Activated CD8-positive, alpha-beta T cell treated with anti-CD3 and anti-CD28 coated beads for 36 hours (primary cell): ENCODE results near the gene ICE1. TPM values are rescaled to one million over a fixed set of nuclear protein-coding genes. Genes with fewer than 3 reads are reported as not detected.

Experiments
- ATAC-seq: fragments of 200-7000 bp; cut with Tn5 transposase; one replicate; pipeline ENCODE4 v1.10.0; 2021; ENCODE audit warnings: mild to moderate bottlenecking, moderate library complexity
- CTCF ChIA-PET: fragments of 350-600 bp; sonication (Branson Sonifier 250); formaldehyde crosslinking; loops from one replicate; lab custom pipeline; 2021; ENCODE audit warnings: antibody characterized with exemption; lab: Charles Lee
- POLR2A ChIA-PET: fragments of 350-600 bp; sonication (Branson Sonifier 250); formaldehyde crosslinking; loops from one replicate; lab custom pipeline; 2021; ENCODE audit warnings: antibody characterized with exemption; lab: Charles Lee
- DNase-seq: peaks from one replicate; pipeline ENCODE4 v3.0.0-alpha.2; 2020
- H3K27ac Mint-ChIP-seq: one replicate; pipeline ENCODE4 v1.8.0; 2021; ENCODE audit warnings: mild to moderate bottlenecking, mixed read lengths
- H3K27me3 Mint-ChIP-seq: one replicate; pipeline ENCODE4 v1.8.0; 2021; ENCODE audit warnings: mixed read lengths
- H3K36me3 Mint-ChIP-seq: one replicate; pipeline ENCODE4 v1.8.0; 2021; ENCODE audit warnings: low read depth, mixed read lengths
- H3K4me1 Mint-ChIP-seq: one replicate; pipeline ENCODE4 v1.8.0; 2021; ENCODE audit warnings: low read depth, mixed read lengths
- H3K4me3 Mint-ChIP-seq: one replicate; pipeline ENCODE4 v1.8.0; 2021; ENCODE audit warnings: mild to moderate bottlenecking, moderate library complexity, mixed read lengths
- H3K9me3 Mint-ChIP-seq: one replicate; pipeline ENCODE4 v1.8.0; 2021; ENCODE audit warnings: mixed read lengths
- CTCF ChIP-seq: fragments of 200-600 bp; IDR thresholded peaks from one replicate; pipeline ENCODE4 v1.8.0; 2022; ENCODE audit warnings: antibody characterized with exemption, mild to moderate bottlenecking
- intact Hi-C: fragments of 100-400 bp; cut with micrococcal nuclease; formaldehyde crosslinking; loops from one replicate; pipeline ENCODE4 v1.10.0; 2022
- total RNA-seq, 2 experiments: library from RNA; stranded (reverse); gene quantifications; one replicate each; pipeline ENCODE4 v1.2.3, GENCODE V29; 2021

The ICE1 gene
- total RNA-seq, 2 experiments from 2014 or later, result 29.0 to 29.5 TPM

GRCh38 chr5:5494489-5495402, 72.3 kb downstream of the ICE1 start:
- POLR2A ChIA-PET, result no interaction called here
- intact Hi-C loops, result no loop called here

GRCh38 chr5:5497152-5497788, 74.8 kb downstream of the ICE1 start:
- Mint-ChIP-seq H3K36me3 (no peaks in the 10 kb centered on the region), H3K27me3 (peaks cover 14% of the 10 kb centered on the region), H3K4me1 (peaks cover 12% of the 10 kb centered on the region), H3K9me3 (no peaks in the 10 kb centered on the region), H3K27ac (no peak overlapping the region), H3K4me3 (no peak overlapping the region)
- ChIA-PET CTCF (interaction anchor here (0.6 to 2.2 kb wide), 12 partner anchors 9 to 390 kb away, joined by 3 to 6 read pairs (median 3); no protein-coding TSS in a partner anchor), POLR2A (no interaction called here)
- ATAC-seq, result peak; percentile 48
- TF ChIP-seq CTCF, result peak; percentile 36
- intact Hi-C loops, result no loop called here
- DNase-seq, result peak; percentile 53

More at GRCh38 chr5:5494489-5495402, 72.3 kb downstream of the ICE1 start:
- CTCF ChIA-PET, result interaction anchor here (1.0 kb wide), 1 partner anchor 9 kb away, joined by 3 read pairs; no protein-coding TSS in a partner anchor
- ATAC-seq (peak; percentile 90), DNase-seq (peak; percentile 83)
- H3K9me3 Mint-ChIP-seq, result no peaks in the 10 kb centered on the region
- peak overlapping the region; percentile 32 for H3K4me3 Mint-ChIP-seq
- H3K27ac Mint-ChIP-seq, result no peak overlapping the region
- no peak for TF ChIP-seq CTCF
- peaks cover 9% of the 10 kb centered on the region for H3K27me3 Mint-ChIP-seq
- no peaks in the 10 kb centered on the region for H3K36me3 Mint-ChIP-seq
- H3K4me1 Mint-ChIP-seq, result peaks cover 18% of the 10 kb centered on the region

- Mint-ChIP-seq H3K27ac (no peak overlapping the region), H3K27me3 (peaks cover 22% of the 10 kb centered on the region), H3K4me1 (peaks cover under 1% of the 10 kb centered on the region), H3K4me3 (no peak overlapping the region), H3K9me3 (peaks cover 4% of the 10 kb centered on the region), H3K36me3 (no peaks in the 10 kb centered on the region)
- DNase-seq, result no peak
- ATAC-seq, result no peak
- TF ChIP-seq CTCF, result no peak
- CTCF ChIA-PET, result no interaction called here
- POLR2A ChIA-PET, result no interaction called here
- intact Hi-C loops, result no loop called here
These were observed 77.0 kb downstream of the ICE1 start for GRCh38 chr5:5499442-5499841.

- Mint-ChIP-seq H3K4me3 (no peak overlapping the region), H3K27me3 (peaks cover 29% of the 10 kb centered on the region), H3K27ac (no peak overlapping the region), H3K9me3 (peaks cover 9% of the 10 kb centered on the region), H3K36me3 (no peaks in the 10 kb centered on the region), H3K4me1 (no peaks in the 10 kb centered on the region)
- ATAC-seq, result no peak
- intact Hi-C loops, result no loop called here
- ChIA-PET CTCF (interaction anchor here (0.7 to 1.3 kb wide), 2 partner anchors 9 to 11 kb away, joined by 3 read pairs; no protein-coding TSS in a partner anchor), POLR2A (no interaction called here)
- no peak for TF ChIP-seq CTCF
- DNase-seq, result no peak
These were observed 81.8 kb downstream of the ICE1 start for GRCh38 chr5:5504325-5504724.
